NCI-H82 (cell line): ENCODE results near the gene STRADA.

Experiments used
- DNase-seq: peaks from one replicate; lab custom pipeline; 2025; lab: John Stamatoyannopoulos, UW

Gene STRADA

GRCh38 chr17:63682441-63682840 lies 59.2 kb downstream of the STRADA start:
- DNase-seq: no peak

GRCh38 chr17:63681530-63681929 lies 60.1 kb downstream of the STRADA start:
- DNase-seq: no peak

GRCh38 chr17:63680700-63681099 lies 60.9 kb downstream of the STRADA start:
- DNase-seq: no peak

GRCh38 chr17:63679214-63679613 lies 62.4 kb downstream of the STRADA start:
- DNase-seq: peak; percentile 9

- DNase-seq: peak; percentile 56
Observed at GRCh38 chr17:63676584-63676983, 65.0 kb downstream of the STRADA start.

GRCh38 chr17:63675607-63676546 lies 65.7 kb downstream of the STRADA start:
- no peak for DNase-seq

GRCh38 chr17:63675231-63675606 lies 66.4 kb downstream of the STRADA start:
- DNase-seq: no peak

GRCh38 chr17:63672856-63673255 lies 68.7 kb downstream of the STRADA start:
- DNase-seq: no peak

- no peak for DNase-seq
Observed at GRCh38 chr17:63665527-63666214, 75.9 kb downstream of the STRADA start.

GRCh38 chr17:63659850-63660249 lies 81.7 kb downstream of the STRADA start:
- DNase-seq: no peak

GRCh38 chr17:63658366-63658765 lies 83.2 kb downstream of the STRADA start:
- no peak for DNase-seq

GRCh38 chr17:63657786-63658185 lies 83.8 kb downstream of the STRADA start:
- DNase-seq: no peak

GRCh38 chr17:63653050-63653449 lies 88.5 kb downstream of the STRADA start:
- no peak for DNase-seq
